GM21737 (cell line): Measurements from ENCODE around the gene CAMK2N2.

Experiments used
- ATAC-seq: cut with Tn5 transposase; IDR thresholded peaks from one replicate; pipeline ENCODE4 v1.9.1; 2021; ENCODE audit warnings: mild to moderate bottlenecking, moderate library complexity; ENCODE audit not compliant: unreplicated experiment

Gene CAMK2N2

DNA sequence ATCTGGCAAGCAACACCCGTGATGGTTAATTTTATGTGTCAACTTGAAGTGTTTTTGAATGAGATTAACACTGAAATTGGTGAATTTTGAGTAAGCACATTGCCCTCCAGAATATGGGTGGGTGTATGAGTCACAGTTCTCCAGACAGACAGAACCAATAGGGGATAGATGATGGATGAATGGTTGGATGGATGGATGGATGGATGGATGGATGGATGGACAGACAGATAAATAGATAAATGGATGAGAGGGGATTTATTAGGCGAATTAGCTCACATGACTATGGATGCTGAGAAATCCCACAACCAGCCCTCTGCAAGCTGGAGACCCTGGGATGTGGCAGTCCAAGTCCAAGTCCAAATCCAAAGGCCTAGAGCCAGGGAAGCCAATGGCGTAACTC lies 37.4 kb downstream of the CAMK2N2 start:
- no peak for ATAC-seq

- no peak for ATAC-seq
Observed at GRCh38 chr3:184222521-184222920, 38.8 kb downstream of the CAMK2N2 start.

- ATAC-seq = no peak
Observed at GRCh38 chr3:184218814-184219213, 42.5 kb downstream of the CAMK2N2 start.

GRCh38 chr3:184211718-184212117 lies 49.6 kb downstream of the CAMK2N2 start:
- ATAC-seq = no peak

GRCh38 chr3:184211297-184211696 lies 50.1 kb downstream of the CAMK2N2 start:
- ATAC-seq = no peak
